NCI-H146 treated with DMSO at 0.1 percent for 48 hours (cell line): Measurements from ENCODE around the gene FRK.

ENCODE experiments used
- DNase-seq: peaks from one replicate; lab custom pipeline; 2025; ENCODE audit not compliant: unreplicated experiment; lab: John Stamatoyannopoulos, UW

Gene FRK

DNA sequence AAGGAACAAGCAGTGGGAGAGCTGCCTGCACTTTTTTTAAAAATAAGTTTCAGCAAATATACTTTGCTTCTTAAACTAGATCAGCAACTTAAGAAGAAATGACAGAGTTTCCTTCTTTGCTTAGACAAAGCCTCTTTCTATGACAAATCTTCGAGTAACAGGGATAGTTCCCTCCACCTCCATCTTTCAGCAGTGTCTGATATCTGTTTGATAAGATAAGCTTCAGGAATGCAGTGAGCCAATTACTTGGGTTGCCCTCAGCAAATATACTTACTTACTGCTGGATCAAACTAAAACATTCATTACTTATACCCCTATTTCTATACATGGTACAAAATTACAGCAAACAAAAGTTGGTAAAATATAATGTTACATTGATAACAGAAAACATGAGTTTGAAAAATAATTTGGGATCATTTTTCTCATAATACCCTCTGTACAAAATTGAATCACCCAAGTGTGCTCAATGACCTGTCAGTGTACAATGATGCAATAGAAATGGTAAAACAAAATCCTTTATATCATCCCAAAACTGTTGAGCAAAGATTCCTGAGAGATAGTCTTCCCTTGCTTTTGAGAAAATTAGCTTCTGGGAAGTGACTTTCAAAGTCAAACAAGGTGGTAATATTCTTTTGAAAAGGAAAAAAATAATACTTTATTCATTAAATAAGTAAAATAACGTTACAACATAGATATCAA is 24.5 kb downstream of the FRK start:
- DNase-seq = no peak

DNA sequence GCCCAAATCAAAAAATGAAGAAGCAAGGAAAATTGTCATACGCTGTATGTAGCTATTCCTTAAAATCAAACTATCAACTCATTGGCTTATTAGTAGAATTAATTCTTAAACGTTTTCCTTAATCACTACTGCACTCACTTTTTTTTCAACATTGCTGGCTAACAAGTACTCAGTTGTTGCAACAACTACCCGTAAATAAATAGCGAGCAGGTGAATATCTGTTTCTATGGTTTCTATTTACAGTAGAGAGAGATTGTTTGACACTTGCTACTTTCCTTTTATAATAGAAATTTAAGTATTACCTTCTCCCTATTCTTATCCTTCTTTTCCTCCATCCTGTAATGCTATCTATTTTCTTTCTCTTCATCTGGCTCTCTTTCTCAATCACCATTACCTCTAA is 25.1 kb downstream of the FRK start:
- no peak for DNase-seq

DNA sequence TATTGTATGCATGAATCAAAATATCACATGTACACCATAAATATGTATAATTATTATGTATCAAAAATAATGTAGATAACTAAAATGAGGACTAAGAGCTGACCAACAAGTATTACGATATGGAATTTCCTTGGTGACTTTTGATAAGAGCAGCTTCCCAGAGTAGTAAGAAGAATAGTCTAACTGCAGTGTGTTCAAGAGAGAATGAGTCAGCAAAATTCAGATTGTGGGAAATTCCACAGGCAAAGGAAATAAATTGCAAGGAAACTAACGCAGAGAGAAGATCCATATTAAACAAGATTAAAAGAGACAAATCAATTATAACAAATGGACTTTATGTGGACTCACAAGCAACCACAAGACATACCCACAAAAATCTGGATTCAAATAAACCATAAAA is 26.4 kb downstream of the FRK start:
- DNase-seq = no peak

DNA sequence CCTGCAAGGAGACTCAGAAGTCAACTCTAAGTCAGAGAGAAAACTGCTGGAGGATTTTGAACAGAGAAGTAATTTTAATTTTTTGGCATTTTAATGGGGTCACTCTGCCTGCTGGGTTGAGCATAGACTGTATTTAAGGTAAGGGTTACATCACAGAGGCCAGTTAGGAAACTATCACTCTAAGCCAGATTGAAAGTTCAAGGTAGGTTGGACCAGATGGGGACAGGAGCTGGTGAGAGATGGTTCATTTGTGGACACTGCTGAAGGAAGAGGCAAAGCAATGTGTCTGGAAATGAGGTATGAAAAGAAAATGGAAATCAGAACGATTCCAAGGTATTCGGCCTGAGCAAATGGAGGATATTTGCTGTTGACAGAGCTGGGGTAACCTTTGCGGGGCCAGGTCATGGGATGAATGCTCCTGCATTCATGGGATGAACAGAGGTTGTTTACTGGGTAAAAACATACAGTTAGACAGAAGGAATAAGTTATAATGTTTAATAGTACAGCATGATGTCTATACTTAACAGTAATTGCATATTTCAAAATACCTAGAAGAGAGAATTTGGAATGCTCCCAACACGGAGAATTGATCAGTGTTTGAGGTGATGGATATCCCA is 26.9 kb downstream of the FRK start:
- no peak for DNase-seq

DNA sequence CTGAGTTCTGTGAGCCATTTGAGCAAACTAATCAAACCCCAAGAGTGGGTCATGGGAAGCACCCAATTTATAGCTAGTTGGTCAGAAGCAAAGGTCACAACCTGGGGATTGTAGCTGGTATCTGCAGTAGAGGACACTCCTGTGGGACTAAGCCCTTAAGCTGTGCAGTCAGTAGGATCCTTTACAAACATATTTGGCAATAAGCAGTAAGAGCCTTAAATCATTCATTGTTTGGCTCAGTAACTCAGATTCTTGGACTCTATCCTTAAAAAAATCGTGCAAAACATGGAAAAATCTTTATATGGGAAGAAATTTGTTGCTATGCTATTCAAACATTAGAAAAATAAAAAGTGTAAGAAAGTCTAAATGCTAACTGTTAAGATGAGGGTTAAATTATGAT is 29.9 kb downstream of the FRK start:
- DNase-seq = no peak

DNA sequence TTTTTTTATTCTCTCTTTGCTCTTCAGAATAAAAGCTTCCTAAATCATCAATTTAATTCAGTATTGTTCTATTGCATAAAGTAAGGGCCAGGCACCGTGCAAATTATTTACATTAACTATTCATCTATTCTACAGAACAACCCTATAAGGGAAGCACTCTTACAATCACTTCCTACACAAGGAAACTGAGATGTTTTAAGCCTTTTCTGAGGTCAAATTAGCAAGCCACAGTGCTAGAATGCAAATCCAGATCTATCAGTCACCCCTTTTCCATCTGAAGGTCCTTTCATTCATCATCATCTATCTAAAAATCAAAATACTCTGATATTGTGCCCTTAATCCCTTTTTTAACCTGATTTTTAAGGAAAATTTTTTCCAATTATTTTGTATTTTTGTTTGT is 31.2 kb downstream of the FRK start:
- no peak for DNase-seq

DNA sequence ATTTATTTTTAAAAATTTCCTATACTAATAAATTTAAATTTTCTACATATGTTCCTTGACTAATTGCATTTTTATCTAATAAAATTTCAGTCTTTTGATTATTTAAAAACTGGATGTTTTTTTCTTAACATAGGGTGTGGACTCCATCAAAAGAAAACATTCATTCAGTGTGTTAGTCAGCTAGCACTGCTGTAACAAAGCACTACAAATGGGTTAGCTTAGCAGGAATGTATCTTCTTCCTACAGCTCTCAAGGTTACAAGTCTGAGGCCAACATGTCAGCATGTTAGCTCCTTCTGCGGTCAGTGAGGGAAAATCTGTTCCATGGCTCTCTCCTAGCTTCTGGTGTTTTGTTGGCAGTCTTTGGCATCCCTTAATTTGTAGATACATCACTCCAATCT is 32.5 kb downstream of the FRK start:
- DNase-seq = no peak

DNA sequence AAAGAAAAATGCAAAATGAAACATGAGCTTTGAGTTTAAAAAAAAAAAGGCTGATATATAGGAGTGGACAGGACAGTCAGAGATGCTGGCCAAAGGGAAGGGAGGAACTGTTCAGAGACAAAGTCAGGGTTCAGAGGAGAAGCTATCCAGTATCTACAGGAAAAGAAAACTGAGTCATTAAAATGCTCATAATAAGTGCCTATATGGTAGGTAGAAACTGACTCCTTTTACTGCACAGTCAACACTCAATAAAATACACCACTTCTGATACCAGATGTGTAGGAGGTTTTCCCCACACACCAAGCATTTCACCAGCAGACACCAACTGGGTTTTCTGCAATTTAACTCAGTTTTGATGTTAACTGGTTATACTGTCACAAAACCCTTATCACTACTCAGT is 32.9 kb downstream of the FRK start:
- DNase-seq = no peak

DNA sequence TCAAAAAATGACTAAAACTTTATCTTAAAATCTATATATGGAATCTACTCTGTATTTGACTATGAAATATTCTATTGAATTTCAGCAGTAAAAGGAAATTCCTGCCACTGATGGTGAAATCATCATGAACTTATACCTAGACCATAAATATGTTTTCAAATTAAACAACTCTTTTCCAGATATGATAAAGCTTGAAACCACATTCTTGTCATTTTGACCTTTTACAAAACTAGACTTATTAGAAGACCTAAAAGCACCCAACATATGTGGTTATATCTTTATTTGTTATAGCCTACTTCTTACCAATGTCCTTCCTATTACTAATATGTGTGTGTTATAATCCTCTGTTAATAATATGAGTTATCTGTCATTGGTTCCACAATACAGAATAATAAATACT is 35.3 kb downstream of the FRK start:
- DNase-seq = no peak

DNA sequence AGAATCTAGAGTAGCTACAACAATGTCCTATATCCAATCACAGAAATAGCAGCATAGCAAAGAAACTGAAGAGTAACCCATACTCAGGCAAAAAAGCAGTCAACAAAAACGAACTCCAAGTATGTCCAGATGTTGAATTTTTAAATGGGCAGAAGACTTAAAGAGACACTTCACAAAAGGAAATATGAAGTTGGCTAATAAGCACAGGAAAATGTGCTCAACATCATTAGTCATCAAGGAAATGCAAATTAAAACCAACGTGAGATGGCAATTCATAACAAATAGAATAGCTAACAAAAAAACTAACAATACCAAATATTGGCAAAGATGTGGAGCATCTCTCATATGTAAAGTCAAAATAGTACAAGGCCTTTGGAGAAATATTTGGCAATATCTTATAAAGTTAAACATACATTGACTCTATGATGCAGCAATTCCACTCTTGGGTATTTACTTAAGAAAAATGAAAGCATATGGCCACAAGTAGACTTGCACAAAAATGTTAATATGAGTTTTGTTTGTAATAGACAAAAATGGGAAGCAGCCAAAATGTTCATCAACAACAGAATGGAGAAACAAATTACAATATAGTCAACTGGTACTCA is 37.7 kb downstream of the FRK start:
- no peak for DNase-seq

DNA sequence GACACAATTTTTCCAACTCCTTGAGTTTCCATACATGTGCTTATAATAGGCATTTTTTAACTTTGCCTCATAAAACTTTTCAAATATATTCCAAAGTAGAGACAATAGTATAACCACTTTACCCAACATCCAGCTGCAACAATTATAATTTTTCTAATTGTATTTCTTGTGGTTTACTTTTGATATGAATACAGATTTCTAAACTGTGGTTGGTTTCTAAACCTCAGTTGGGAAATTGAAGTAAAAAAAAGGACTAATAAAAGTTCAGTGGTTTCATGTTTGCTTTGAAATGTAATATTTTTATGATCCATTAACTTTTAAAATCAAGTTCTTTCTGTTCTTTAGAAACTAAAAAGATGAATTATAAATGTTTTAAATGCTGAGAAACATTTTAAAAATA is 40.0 kb downstream of the FRK start:
- no peak for DNase-seq

DNA sequence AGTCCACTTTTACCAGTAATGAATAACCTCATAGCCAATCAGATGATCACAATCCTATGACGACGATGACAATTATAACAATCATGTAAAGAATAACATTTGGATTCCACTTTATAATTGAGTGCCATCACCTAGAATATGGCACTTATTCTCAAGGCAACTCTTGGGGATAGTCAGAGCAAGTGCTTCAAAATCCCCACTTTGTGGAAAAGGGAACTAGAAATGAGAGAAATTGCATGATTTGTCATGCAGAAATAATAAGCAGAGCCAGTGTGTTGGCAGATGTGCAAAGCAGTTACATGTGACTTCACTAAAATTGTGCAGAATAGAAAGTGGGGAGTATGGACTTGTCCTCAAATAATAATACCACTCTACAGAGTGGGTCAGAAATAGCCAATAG is 41.3 kb downstream of the FRK start:
- DNase-seq = no peak

DNA sequence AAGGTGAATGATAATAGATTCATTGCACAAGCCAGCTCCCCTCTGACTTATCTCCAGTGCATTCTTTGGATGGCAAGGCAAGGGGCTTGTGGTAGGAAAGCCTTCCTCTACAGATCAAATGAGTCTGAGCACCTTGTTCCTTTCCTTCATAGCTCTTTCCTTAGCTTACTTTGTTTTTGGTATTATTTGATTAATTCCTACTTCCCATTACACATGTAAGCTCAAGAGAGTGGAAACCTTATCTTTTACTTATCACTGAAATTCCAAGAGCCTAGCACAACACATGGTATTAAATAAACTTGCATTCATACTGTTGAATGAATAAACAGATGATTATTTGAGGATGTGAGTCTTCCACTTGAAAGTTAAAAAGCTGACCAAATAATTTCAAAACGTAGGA is 41.7 kb downstream of the FRK start:
- DNase-seq = no peak

DNA sequence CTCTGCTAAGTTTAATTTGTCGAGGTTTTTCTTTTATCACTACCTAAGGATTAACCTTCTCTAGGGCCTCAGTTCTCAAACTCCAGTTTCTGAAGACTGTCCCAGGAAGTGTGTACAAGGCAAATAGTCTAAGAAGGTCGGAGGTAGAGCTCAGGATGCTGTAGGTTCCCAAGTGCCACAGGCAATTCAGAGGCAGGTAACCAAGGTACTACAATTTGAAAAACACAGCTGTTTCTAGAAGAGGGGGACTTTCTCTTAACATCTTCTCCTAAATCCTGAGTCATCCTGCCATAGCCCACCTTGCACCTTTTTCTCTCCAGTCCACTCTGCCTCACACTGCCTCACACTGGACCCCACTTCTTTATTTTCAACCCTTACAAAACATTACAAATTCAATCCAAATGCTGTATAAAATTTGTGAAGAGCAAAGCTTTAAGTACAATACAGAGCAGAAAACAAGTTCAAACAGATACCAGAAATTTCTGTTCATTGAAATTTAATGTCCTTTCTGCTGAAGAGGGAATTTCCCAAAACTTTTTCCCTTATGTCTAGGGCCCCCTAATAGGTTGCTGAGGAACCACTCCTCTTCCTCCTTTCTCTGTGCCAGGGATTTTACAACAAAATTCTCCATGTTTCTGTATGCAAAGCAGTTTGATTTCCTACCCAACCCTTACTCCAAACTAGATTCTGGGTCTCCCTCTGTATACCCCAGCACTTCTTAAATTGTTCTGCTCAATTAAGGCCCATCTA is 43.0 kb downstream of the FRK start:
- DNase-seq = no peak

DNA sequence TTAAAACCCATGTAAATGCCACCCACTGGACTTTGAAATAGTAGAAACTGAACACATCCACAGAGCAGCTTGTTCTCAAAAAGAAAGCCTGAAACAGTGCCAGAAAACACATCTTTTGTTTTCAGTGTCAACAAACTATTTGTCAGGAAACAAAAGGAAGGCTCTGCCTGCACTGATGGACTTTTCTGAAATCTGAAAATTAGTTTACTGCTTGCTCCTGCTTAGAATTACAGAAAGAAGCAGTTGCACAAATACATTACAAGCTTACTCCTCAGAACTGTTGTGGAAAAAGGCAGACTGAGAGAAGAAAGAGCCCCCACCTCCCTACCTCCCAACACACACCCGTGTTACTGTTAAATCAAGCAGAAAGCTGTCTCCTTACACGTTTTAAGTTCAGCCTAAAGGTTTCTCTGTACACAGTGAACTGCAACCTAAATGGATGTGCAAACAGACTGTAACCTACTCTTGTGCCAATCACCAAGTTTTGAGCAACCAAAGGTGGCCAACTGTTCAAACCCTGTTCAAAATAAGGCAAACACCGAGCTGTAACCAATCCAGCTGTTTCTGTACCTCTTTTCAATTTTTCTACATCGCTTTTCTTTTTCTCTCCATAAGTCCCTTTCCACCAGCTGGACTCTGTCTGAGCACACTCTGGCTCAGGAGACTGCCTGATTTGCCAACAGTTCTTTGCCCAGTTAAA is 43.7 kb downstream of the FRK start:
- DNase-seq = peak; percentile 69

DNA sequence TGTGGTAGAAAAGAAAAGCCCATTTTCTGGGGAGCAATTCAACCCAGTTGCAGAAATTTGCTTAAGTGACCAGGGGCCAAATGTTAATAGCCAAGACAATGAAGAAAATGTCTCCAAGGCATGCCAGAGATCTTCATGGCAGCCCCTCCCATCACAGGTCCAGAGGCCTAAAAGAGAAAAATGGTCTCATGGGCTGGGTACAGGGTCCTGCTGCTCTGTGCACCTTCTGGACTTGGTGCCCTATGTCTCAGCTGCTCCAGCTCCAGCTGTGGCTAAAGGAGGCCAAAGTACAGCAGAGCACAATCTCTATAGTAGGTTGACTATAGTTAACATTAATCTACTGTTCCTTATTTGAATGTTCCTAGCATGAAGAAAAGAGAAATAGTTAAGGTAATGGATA is 44.7 kb downstream of the FRK start:
- DNase-seq = no peak

DNA sequence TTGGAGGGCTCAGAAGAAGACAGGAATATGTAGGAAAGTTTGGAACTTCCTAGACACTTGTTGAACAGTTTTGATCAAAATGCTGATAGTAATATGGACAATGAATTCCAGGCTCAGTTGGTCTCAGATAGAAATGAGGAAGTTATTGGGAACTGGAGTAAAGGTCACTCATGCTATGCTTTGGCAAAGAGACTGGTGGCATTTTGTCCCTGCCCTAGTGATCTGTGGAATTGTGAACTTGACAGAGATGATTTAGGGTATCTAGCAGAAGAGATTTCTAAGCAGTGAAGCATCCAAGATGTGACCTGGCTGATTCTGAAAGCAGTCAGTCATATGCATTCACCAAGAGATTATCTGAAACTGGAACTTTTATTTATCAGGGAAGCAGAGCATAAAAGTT is 45.1 kb downstream of the FRK start:
- no peak for DNase-seq

DNA sequence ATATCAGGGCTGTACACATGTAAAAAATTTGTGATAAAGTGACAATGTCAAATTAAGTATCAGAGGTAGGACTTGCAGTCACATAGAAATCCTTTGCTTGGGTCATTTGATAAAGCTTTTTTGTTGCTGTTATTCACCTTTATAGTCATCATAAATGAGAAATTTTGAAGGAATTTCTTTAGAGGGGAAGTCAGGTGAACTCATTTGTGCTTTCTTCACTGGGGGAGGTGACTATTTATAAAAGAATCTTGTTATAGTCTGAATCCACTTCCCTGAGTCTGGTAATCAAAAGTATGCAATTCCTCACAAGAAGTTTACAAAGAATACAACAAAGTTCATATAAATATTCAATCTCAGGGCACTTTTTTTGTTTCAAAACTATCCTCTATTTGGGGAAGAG is 47.7 kb downstream of the FRK start:
- DNase-seq = no peak

DNA sequence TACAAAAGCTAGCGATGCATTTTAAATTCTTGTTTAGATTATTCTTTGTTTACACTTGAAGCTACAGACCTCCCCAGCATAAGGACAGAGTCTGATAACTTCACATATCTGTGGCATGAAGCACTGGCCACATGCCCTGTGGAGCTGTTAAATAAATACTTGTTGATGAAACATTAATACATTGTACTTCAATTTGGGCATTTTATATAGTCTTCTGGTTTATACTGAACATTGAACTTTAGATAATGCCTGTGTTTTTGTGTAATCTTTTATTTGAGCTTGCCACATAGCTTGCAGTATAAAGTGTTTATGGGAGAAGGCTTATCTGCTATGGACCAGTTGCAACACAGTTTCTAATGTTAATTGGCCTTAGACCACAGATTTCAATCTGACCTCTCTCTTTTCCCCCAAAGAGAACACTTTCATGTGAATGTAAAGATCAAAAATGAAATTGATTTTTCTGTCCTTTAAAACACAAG is 48.2 kb downstream of the FRK start:
- no peak for DNase-seq

DNA sequence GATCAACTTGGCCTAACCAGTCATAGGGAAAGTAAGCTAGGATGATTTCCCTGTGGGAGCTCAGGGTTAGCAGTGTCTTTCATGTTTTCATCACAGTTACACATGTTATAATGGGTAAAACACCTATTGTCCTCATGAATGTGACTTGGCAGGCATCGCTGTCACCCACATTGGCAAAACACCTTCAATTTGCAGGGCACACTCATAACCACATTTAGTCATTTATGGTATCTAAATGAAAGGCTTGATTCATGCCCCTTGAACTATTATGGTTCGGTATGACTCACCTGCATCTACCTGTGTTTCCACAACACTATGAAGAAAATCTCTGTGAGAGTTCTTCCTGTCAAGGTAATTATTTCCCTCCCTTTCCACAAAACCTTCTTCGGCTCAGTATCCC is 49.2 kb downstream of the FRK start:
- no peak for DNase-seq

DNA sequence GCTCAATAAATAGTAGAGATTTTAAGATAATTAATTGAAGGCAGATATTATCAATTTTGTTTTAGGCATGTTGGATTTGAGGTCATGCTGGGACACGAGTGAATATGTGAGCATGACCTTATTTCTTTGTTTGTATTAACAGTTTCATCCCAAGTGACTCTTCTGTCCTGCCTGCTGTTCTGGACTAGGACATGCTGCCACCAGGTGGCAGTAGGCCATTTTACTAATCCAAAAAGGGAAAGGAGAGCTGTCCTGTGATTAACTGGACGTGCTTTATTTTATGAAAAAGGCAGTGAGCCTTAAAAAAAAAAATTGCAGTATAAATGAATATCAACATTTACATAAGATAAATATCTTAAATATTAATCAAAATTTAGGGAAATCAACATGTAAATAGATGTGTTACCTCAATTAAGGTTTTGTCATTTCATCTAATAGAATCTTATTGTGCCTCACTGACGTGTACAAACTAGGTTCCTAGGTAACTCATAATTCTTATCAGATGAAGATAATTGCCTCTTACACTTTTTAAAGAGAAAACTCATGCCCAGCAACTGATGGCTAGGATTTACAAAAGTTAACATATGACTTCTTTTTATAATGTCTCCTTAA is 49.8 kb downstream of the FRK start:
- DNase-seq = peak; percentile 71
